Cardiac fibroblast (primary cell): Measurements from ENCODE around the gene SHCBP1L.

ENCODE experiments used
- DNase-seq, 2 donors: peaks; one replicate each; pipeline versions ENCODE4 v3.0.0 to v3.0.0-alpha.2; 2010; ENCODE audit warnings: low read depth in 2 of 2
- H3K4me3 ChIP-seq, 2 donors: replicated peaks in 1 of 2; 1 replicate in 1 of 2; 2 replicates in 1 of 2; pipeline ENCODE4 v1.5.1; 2011; ENCODE audit warnings: low read depth in 2 of 2, low read length in 2 of 2, mild to moderate bottlenecking in 2 of 2, moderate library complexity in 1 of 2
- TF ChIP-seq, protein P1 (sequence below): IDR thresholded peaks from one replicate; pipeline ENCODE4 v1.5.1; 2011; ENCODE audit warnings: low read depth, mild to moderate bottlenecking, low read length, inconsistent platforms

Gene SHCBP1L

DNA sequence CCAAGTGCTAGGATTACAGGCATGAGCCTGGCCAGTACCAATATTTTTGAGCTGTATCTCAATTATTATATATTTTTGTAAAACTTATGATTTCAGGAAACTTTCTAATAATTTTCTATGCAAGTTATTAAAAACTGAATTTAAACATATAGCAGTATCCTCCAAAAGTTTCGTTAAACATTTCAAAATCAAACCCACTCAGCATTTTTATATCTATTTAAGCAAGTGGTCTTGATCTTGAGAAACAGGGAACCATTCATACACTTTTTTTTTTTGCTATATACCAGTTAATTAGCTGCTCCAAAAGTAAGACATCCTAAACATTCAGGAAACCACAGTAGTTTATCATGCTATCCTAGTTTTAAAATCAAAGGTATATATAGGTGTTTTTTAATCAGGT, 22.0 kb downstream of the SHCBP1L start:
- H3K4me3 ChIP-seq: no peak overlapping the region
- DNase-seq: no peak
- TF ChIP-seq, protein P1, sequence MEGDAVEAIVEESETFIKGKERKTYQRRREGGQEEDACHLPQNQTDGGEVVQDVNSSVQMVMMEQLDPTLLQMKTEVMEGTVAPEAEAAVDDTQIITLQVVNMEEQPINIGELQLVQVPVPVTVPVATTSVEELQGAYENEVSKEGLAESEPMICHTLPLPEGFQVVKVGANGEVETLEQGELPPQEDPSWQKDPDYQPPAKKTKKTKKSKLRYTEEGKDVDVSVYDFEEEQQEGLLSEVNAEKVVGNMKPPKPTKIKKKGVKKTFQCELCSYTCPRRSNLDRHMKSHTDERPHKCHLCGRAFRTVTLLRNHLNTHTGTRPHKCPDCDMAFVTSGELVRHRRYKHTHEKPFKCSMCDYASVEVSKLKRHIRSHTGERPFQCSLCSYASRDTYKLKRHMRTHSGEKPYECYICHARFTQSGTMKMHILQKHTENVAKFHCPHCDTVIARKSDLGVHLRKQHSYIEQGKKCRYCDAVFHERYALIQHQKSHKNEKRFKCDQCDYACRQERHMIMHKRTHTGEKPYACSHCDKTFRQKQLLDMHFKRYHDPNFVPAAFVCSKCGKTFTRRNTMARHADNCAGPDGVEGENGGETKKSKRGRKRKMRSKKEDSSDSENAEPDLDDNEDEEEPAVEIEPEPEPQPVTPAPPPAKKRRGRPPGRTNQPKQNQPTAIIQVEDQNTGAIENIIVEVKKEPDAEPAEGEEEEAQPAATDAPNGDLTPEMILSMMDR: no peak

- DNase-seq: no peak
- no peak overlapping the region for H3K4me3 ChIP-seq
- TF ChIP-seq, protein P1: no peak
Observed at GRCh38 chr1:182927693-182928433, 25.1 kb downstream of the SHCBP1L start.

GRCh38 chr1:182925661-182926060, 27.3 kb downstream of the SHCBP1L start:
- TF ChIP-seq, protein P1: no peak
- no peak for DNase-seq
- H3K4me3 ChIP-seq: no peak overlapping the region

- DNase-seq: peak in 1 of 2 donors; percentile 4
- no peak overlapping the region for H3K4me3 ChIP-seq
- TF ChIP-seq, protein P1: no peak
Observed at GRCh38 chr1:182917378-182917777, 35.6 kb downstream of the SHCBP1L start.

DNA sequence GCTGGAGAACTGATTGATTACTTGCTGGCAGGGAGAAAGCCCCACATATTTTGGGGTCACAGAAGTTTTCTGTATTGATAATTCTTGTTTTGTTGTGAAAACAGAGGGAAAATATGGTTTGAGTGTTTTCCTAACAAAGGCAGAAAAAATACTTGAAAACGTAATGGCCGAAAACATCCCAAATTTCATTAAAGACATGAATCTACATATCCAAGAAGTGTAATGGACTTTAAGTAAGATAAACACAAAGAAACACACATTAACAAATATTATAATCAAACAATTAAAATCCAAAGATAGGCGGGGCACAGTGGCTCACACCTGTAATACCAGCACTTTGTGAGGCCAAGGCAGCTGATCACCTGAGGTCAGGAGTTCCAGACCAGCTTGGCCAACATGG, 39.6 kb downstream of the SHCBP1L start:
- DNase-seq: no peak
- no peak overlapping the region for H3K4me3 ChIP-seq
- TF ChIP-seq, protein P1: no peak

GRCh38 chr1:182910143-182910542, 42.8 kb downstream of the SHCBP1L start:
- TF ChIP-seq, protein P1: no peak

GRCh38 chr1:182909578-182909977, 43.4 kb downstream of the SHCBP1L start:
- no peak for DNase-seq
- TF ChIP-seq, protein P1: no peak
- H3K4me3 ChIP-seq: no peak overlapping the region

More at GRCh38 chr1:182910143-182910542, 42.8 kb downstream of the SHCBP1L start:
- DNase-seq: no peak
- no peak overlapping the region for H3K4me3 ChIP-seq
